ENCODE measurements around the gene STX11.

Gene STX11

GRCh38 chr6:144153971-144154370, 3.7 kb downstream of the STX11 start:
- Histone ChIP-seq H3K27ac (ENCODE audit: low read length) (no peak overlapping the region), H3K4me2 (ENCODE audit: insufficient read depth, low read length) (no peak overlapping the region), H3K9me3 (ENCODE audit: insufficient read depth, low read length, severe bottlenecking) (no peaks in the 10 kb centered on the region), H3K27me3 (ENCODE audit: insufficient read depth, low read length, poor library complexity) (peaks cover 28% of the 10 kb centered on the region), H3K4me3 (ENCODE audit: low read depth in 1 of 2, low read length in 2 of 2) (no peak overlapping the region), H3K4me1 (ENCODE audit: insufficient read depth, low read length) (peaks cover 20% of the 10 kb centered on the region), H4K20me1 (ENCODE audit: insufficient read depth, low read length) (no peaks in the 10 kb centered on the region), H2AFZ (ENCODE audit: low read depth, low read length) (no peak overlapping the region), H3K36me3 (ENCODE audit: insufficient read depth, low read length) (no peaks in the 10 kb centered on the region), H3K9ac (ENCODE audit: low read depth, low read length) (no peak overlapping the region), H3K79me2 (ENCODE audit: insufficient read depth, low read length) (no peaks in the 10 kb centered on the region)
- TF ChIP-seq CTCF (IDR thresholded peaks at IDR 0.05; ENCODE audit: borderline replicate concordance, extremely low read depth, low read length, poor library complexity, severe bottlenecking) (no peak), EZH2 (IDR thresholded peaks at IDR 0.05; ENCODE audit: borderline replicate concordance, low read depth, low read length, severe bottlenecking) (no peak)
- no peak for ATAC-seq (ENCODE audit: insufficient read depth, low read depth)
- DNase-seq = no peak

GRCh38 chr6:144155529-144155928, 5.2 kb downstream of the STX11 start:
- no peak overlapping the region for H2AFZ ChIP-seq (ENCODE audit: low read depth, low read length)
- H3K9ac ChIP-seq (ENCODE audit: low read depth, low read length) = no peak overlapping the region
- no peak overlapping the region for H3K4me2 ChIP-seq (ENCODE audit: insufficient read depth, low read length)
- no peak overlapping the region for H3K27ac ChIP-seq (ENCODE audit: low read length)
- no peaks in the 10 kb centered on the region for H3K9me3 ChIP-seq (ENCODE audit: insufficient read depth, low read length, severe bottlenecking)
- no peaks in the 10 kb centered on the region for H3K79me2 ChIP-seq (ENCODE audit: insufficient read depth, low read length)
- no peak for TF ChIP-seq CTCF (IDR thresholded peaks at IDR 0.05; ENCODE audit: borderline replicate concordance, extremely low read depth, low read length, poor library complexity, severe bottlenecking)
- TF ChIP-seq EZH2 (IDR thresholded peaks at IDR 0.05; ENCODE audit: borderline replicate concordance, low read depth, low read length, severe bottlenecking) = no peak
- no peaks in the 10 kb centered on the region for H4K20me1 ChIP-seq (ENCODE audit: insufficient read depth, low read length)
- no peak for ATAC-seq (ENCODE audit: insufficient read depth, low read depth)
- H3K4me3 ChIP-seq (ENCODE audit: low read depth in 1 of 2, low read length in 2 of 2) = no peak overlapping the region
- H3K36me3 ChIP-seq (ENCODE audit: insufficient read depth, low read length) = no peaks in the 10 kb centered on the region
- no peak for DNase-seq
- peaks cover 13% of the 10 kb centered on the region for H3K27me3 ChIP-seq (ENCODE audit: insufficient read depth, low read length, poor library complexity)
- H3K4me1 ChIP-seq (ENCODE audit: insufficient read depth, low read length) = peaks cover 13% of the 10 kb centered on the region

GRCh38 chr6:144156338-144156737, 6.0 kb downstream of the STX11 start:
- Histone ChIP-seq H4K20me1 (ENCODE audit: insufficient read depth, low read length) (no peaks in the 10 kb centered on the region), H3K9ac (ENCODE audit: low read depth, low read length) (no peak overlapping the region), H3K36me3 (ENCODE audit: insufficient read depth, low read length) (no peaks in the 10 kb centered on the region), H3K27ac (ENCODE audit: low read length) (no peak overlapping the region), H3K9me3 (ENCODE audit: insufficient read depth, low read length, severe bottlenecking) (no peaks in the 10 kb centered on the region), H3K4me3 (ENCODE audit: low read depth in 1 of 2, low read length in 2 of 2) (no peak overlapping the region), H3K79me2 (ENCODE audit: insufficient read depth, low read length) (no peaks in the 10 kb centered on the region), H3K27me3 (ENCODE audit: insufficient read depth, low read length, poor library complexity) (peaks cover 5% of the 10 kb centered on the region), H3K4me2 (ENCODE audit: insufficient read depth, low read length) (no peak overlapping the region), H3K4me1 (ENCODE audit: insufficient read depth, low read length) (peaks cover 6% of the 10 kb centered on the region), H2AFZ (ENCODE audit: low read depth, low read length) (no peak overlapping the region)
- ATAC-seq (ENCODE audit: insufficient read depth, low read depth) (no peak), DNase-seq (no peak)
- TF ChIP-seq EZH2 (IDR thresholded peaks at IDR 0.05; ENCODE audit: borderline replicate concordance, low read depth, low read length, severe bottlenecking) = no peak
- TF ChIP-seq CTCF (IDR thresholded peaks at IDR 0.05; ENCODE audit: borderline replicate concordance, extremely low read depth, low read length, poor library complexity, severe bottlenecking) = no peak

- no peaks in the 10 kb centered on the region for H4K20me1 ChIP-seq (ENCODE audit: insufficient read depth, low read length)
- H3K4me1 ChIP-seq (ENCODE audit: insufficient read depth, low read length) = no peaks in the 10 kb centered on the region
- H3K9ac ChIP-seq (ENCODE audit: low read depth, low read length) = no peak overlapping the region
- H3K27me3 ChIP-seq (ENCODE audit: insufficient read depth, low read length, poor library complexity) = no peaks in the 10 kb centered on the region
- ATAC-seq (ENCODE audit: insufficient read depth, low read depth) (no peak), DNase-seq (no peak)
- H3K4me3 ChIP-seq (ENCODE audit: low read depth in 1 of 2, low read length in 2 of 2) = no peak overlapping the region
- no peaks in the 10 kb centered on the region for H3K9me3 ChIP-seq (ENCODE audit: insufficient read depth, low read length, severe bottlenecking)
- H2AFZ ChIP-seq (ENCODE audit: low read depth, low read length) = no peak overlapping the region
- H3K79me2 ChIP-seq (ENCODE audit: insufficient read depth, low read length) = no peaks in the 10 kb centered on the region
- H3K4me2 ChIP-seq (ENCODE audit: insufficient read depth, low read length) = no peak overlapping the region
- H3K36me3 ChIP-seq (ENCODE audit: insufficient read depth, low read length) = no peaks in the 10 kb centered on the region
- no peak for TF ChIP-seq CTCF (IDR thresholded peaks at IDR 0.05; ENCODE audit: borderline replicate concordance, extremely low read depth, low read length, poor library complexity, severe bottlenecking)
- no peak for TF ChIP-seq EZH2 (IDR thresholded peaks at IDR 0.05; ENCODE audit: borderline replicate concordance, low read depth, low read length, severe bottlenecking)
- no peak overlapping the region for H3K27ac ChIP-seq (ENCODE audit: low read length)
Measured at GRCh38 chr6:144156991-144157390, 6.7 kb downstream of the STX11 start.

All from DND-41 (cell line).